ENCODE measurements around the gene CYP2R1.

GRCh38 chr11:14914536-14914935 lies 22.5 kb upstream of the CYP2R1 start:
- TF ChIP-seq MYC (IDR thresholded peaks at IDR 0.05; ENCODE audit: low read depth, low read length) (no peak), POLR2A (IDR thresholded peaks at IDR 0.05; ENCODE audit: low read depth, low read length) (no peak), CTCF (IDR thresholded peaks at IDR 0.05; ENCODE audit: extremely low read depth in 1 of 2, insufficient read depth in 1 of 2, low read depth in 1 of 2, low read length in 2 of 2) (no peak), POLR2AphosphoS5 (IDR thresholded peaks at IDR 0.05; ENCODE audit: insufficient read depth, low read depth, low read length) (no peak), EZH2 (IDR thresholded peaks at IDR 0.05; ENCODE audit: borderline replicate concordance, low read depth, low read length, severe bottlenecking) (no peak), GATA2 (IDR thresholded peaks at IDR 0.05; ENCODE audit: insufficient read depth, insufficient read length, low read depth, low read length) (no peak), MAX (IDR thresholded peaks at IDR 0.05; ENCODE audit: insufficient read depth, insufficient read length) (no peak)
